OCI-LY3 (cell line): ENCODE data around the gene PLEKHF1.

Experiments
- H2AFZ ChIP-seq: fragments of 200-600, 300-600 bp; shearing (Covaris generic); 2 replicates; pipeline ENCODE4 v1.6.0; 2014; ENCODE audit warnings: antibody characterized with exemption, low read depth, low read length
- H3K27ac ChIP-seq: fragments of 200-600, 300-600 bp; sonication (generic); 2 replicates; pipeline ENCODE4 v1.5.1; 2014; ENCODE audit warnings: mild to moderate bottlenecking, low read length, moderate library complexity, mixed read lengths
- H3K27me3 ChIP-seq: fragments of 200-600, 300-600 bp; sonication (generic); 2 replicates; pipeline ENCODE4 v1.6.1; 2014; ENCODE audit warnings: low read depth, low read length, mixed read lengths
- H3K36me3 ChIP-seq: fragments of 200-600, 300-600 bp; sonication (generic); replicated peaks from 2 replicates; pipeline ENCODE3; 2014; ENCODE audit warnings: low read depth, low read length, mixed read lengths
- H3K4me1 ChIP-seq: fragments of 300-600, 200-600 bp; sonication (generic); 2 replicates; pipeline ENCODE4 v1.6.1; 2014; ENCODE audit warnings: low read length, mixed read lengths
- H3K4me2 ChIP-seq: fragments of 200-600, 300-600 bp; sonication (generic); 2 replicates; pipeline ENCODE4 v1.6.1; 2014; ENCODE audit warnings: low read length, mixed read lengths
- H3K4me3 ChIP-seq: fragments of 300-600, 200-600 bp; sonication (generic); 2 replicates; pipeline ENCODE4 v1.5.1; 2014; ENCODE audit warnings: antibody characterized with exemption, mild to moderate bottlenecking, low read length, moderate library complexity
- H3K79me2 ChIP-seq: fragments of 300-600, 200-600 bp; shearing (Covaris generic); 2 replicates; pipeline ENCODE4 v1.6.1; 2014; ENCODE audit warnings: mild to moderate bottlenecking, low read length, mixed read lengths
- H3K9ac ChIP-seq: fragments of 300-600, 200-600 bp; shearing (Covaris generic); 2 replicates; pipeline ENCODE4 v1.6.0; 2014; ENCODE audit warnings: mild to moderate bottlenecking, low read length, moderate library complexity
- H3K9me3 ChIP-seq: fragments of 200-600, 300-600 bp; shearing (Covaris generic); 2 replicates; pipeline ENCODE4 v1.6.1; 2014; ENCODE audit warnings: low read length, mixed read lengths; ENCODE audit not compliant: insufficient read depth
- H4K20me1 ChIP-seq: fragments of 200-600, 300-600 bp; sonication (generic); 2 replicates; pipeline ENCODE4 v1.6.1; 2016; ENCODE audit warnings: low read length, mixed read lengths; ENCODE audit not compliant: insufficient read depth
- CTCF ChIP-seq: fragments of 200-600, 300-600 bp; sonication (generic); IDR thresholded peaks from 2 replicates; pipeline ENCODE4 v1.5.1; 2014; ENCODE audit warnings: antibody characterized with exemption, low read length, low read depth
- EZH2phosphoT487 ChIP-seq: fragments of 200-600 bp; shearing (Covaris generic); IDR thresholded peaks from 2 replicates; pipeline ENCODE4 v1.6.1; 2018; ENCODE audit warnings: antibody characterized with exemption, mixed run types, low read depth

PLEKHF1 gene

GRCh38 chr19:29628661-29629385, 36.4 kb upstream of the PLEKHF1 start:
- no peak overlapping the region for H2AFZ ChIP-seq
- no peak for TF ChIP-seq CTCF
- no peak for TF ChIP-seq EZH2phosphoT487
- no peak overlapping the region for H3K4me3 ChIP-seq
- no peaks in the 10 kb centered on the region for H3K4me1 ChIP-seq
- H3K27ac ChIP-seq, result no peak overlapping the region
- no peaks in the 10 kb centered on the region for H4K20me1 ChIP-seq
- no peaks in the 10 kb centered on the region for H3K36me3 ChIP-seq
- H3K9me3 ChIP-seq, result no peaks in the 10 kb centered on the region
- H3K79me2 ChIP-seq, result no peaks in the 10 kb centered on the region
- H3K9ac ChIP-seq, result no peak overlapping the region
- H3K27me3 ChIP-seq, result 0 out of 2 replicates have a peak, but pooled peaks cover 4% of the 10 kb centered on the region
- no peak overlapping the region for H3K4me2 ChIP-seq

- no peak overlapping the region for H3K9ac ChIP-seq
- H3K9me3 ChIP-seq, result no peaks in the 10 kb centered on the region
- H3K27ac ChIP-seq, result no peak overlapping the region
- TF ChIP-seq EZH2phosphoT487 (no peak), CTCF (no peak)
- no peaks in the 10 kb centered on the region for H3K36me3 ChIP-seq
- no peak overlapping the region for H3K4me2 ChIP-seq
- H3K4me3 ChIP-seq, result no peak overlapping the region
- H4K20me1 ChIP-seq, result no peaks in the 10 kb centered on the region
- H3K27me3 ChIP-seq, result 0 out of 2 replicates have a peak, but pooled peaks cover 4% of the 10 kb centered on the region
- no peaks in the 10 kb centered on the region for H3K4me1 ChIP-seq
- no peak overlapping the region for H2AFZ ChIP-seq
- no peaks in the 10 kb centered on the region for H3K79me2 ChIP-seq
Observed at GRCh38 chr19:29629836-29630534, 35.3 kb upstream of the PLEKHF1 start.

GRCh38 chr19:29630655-29631054, 34.6 kb upstream of the PLEKHF1 start:
- Histone ChIP-seq H3K4me2 (no peak overlapping the region), H3K9ac (no peak overlapping the region), H3K27me3 (0 out of 2 replicates have a peak, but pooled peaks cover 4% of the 10 kb centered on the region), H4K20me1 (no peaks in the 10 kb centered on the region), H3K36me3 (no peaks in the 10 kb centered on the region), H3K79me2 (no peaks in the 10 kb centered on the region), H3K27ac (no peak overlapping the region), H3K9me3 (no peaks in the 10 kb centered on the region), H3K4me3 (no peak overlapping the region), H3K4me1 (no peaks in the 10 kb centered on the region), H2AFZ (no peak overlapping the region)
- TF ChIP-seq EZH2phosphoT487 (no peak), CTCF (no peak)

GRCh38 chr19:29631450-29631849, 33.8 kb upstream of the PLEKHF1 start:
- no peak overlapping the region for H3K4me3 ChIP-seq
- no peak overlapping the region for H3K4me2 ChIP-seq
- 0 out of 2 replicates have a peak, but pooled peaks cover 4% of the 10 kb centered on the region for H3K27me3 ChIP-seq
- H2AFZ ChIP-seq, result no peak overlapping the region
- TF ChIP-seq CTCF (no peak), EZH2phosphoT487 (no peak)
- H3K9me3 ChIP-seq, result no peaks in the 10 kb centered on the region
- H3K27ac ChIP-seq, result no peak overlapping the region
- H4K20me1 ChIP-seq, result no peaks in the 10 kb centered on the region
- H3K36me3 ChIP-seq, result no peaks in the 10 kb centered on the region
- H3K9ac ChIP-seq, result no peak overlapping the region
- H3K79me2 ChIP-seq, result no peaks in the 10 kb centered on the region
- no peaks in the 10 kb centered on the region for H3K4me1 ChIP-seq
